HG03354 (cell line): ENCODE data around the gene HCFC1.

Experiments used
- ATAC-seq: cut with Tn5 transposase; IDR thresholded peaks from one replicate; pipeline ENCODE4 v1.9.1; 2021; ENCODE audit warnings: mild to moderate bottlenecking; ENCODE audit not compliant: unreplicated experiment, poor library complexity, severe bottlenecking

Gene HCFC1

DNA sequence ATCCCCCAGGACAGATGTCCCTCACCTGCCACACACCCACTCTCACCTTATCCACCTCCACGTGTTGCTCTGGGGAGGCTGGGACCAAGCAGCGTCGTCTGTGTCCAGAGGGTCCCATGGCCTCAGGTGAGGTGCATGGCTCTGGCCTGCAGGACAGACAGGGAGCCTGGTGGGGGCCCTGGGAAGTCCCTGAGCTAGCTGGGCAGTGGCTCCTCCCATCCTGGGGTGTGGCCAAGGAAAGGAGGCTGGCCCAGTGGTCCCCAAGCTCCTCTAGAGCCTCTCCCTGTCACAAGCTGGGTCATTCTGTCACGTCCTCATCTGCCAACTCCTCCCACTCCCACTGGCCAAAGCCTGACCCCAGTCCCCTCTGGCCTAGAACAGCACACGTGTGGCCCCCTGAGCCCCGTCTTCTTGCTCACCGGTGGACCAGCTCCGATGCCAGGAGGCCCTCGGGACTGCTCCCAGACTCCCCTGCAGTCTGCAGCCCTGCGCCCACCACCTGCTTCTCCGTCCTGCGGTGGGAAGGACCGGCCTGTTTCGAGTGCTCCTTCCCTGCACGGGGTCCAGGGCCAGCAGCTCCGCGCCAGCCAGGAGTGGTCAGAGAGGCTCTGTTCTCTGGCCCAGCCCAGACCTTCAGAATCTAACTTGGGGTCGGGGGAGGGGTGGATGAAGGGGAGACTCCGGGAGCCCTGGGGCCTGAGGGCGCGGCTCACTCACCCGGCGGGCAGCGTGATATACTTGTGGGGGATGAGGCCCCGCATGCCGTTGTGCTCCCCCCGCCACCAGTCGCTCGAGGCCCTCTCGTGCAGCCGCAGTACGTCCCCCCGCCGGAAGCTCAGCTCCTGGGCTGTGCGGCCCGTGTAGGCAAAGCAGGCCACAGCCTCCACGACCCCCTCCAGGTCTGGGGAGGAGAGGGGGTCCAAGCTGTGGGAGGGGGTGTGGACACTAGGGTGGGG, 62.3 kb downstream of the HCFC1 start:
- ATAC-seq, result peak; percentile 48

DNA sequence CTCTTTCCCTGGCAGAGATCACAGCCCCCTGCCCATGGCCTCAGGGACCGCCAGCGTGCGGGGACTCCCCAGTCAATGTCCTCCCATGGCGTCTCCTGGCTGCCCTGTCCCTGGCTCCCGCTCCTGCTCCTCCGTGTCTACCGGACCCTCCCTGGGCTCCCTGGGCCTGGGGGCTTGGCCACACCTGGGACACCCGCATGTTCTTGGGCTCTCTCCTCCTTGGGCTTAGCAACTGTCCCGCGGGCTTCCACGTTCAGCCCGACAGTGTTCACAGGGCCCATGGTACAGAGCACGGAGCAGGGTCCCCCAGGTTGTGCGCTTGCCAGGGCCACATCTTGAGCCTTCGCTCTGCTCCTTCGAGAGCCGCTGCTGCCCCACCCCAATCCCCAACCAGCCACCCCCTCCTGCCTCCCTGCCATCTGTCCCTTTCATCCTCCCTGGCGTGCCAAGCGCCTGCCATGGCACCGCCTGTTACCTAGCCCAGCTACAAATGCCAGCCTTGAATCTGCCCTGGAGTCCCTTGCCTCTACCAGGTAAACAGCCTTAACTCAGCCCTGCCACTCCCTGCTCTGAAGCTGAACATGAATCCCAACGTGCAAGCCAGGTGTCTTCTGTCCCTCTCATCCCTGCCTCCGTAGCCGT, 63.3 kb downstream of the HCFC1 start:
- ATAC-seq, result no peak

DNA sequence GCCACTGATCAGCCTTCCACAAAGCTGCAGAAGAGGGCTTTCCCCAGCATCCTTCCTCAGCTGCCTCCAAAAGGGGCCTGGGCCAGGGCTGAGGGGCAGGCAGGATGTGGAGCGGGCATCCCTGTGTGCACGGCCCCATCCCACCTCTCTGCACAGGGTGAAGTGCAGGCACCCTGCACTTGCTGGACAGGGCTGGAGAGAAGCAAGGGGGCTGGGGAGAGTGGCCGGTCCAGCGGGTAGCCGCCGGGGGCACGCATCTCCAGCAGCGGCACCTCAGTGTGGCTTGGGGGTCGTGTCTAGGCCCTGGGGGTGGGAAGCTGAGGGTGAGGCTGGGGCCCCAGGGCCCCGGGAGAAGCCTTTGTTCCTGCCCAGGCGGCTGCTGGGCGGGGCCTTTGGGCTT, 64.2 kb downstream of the HCFC1 start:
- no peak for ATAC-seq

DNA sequence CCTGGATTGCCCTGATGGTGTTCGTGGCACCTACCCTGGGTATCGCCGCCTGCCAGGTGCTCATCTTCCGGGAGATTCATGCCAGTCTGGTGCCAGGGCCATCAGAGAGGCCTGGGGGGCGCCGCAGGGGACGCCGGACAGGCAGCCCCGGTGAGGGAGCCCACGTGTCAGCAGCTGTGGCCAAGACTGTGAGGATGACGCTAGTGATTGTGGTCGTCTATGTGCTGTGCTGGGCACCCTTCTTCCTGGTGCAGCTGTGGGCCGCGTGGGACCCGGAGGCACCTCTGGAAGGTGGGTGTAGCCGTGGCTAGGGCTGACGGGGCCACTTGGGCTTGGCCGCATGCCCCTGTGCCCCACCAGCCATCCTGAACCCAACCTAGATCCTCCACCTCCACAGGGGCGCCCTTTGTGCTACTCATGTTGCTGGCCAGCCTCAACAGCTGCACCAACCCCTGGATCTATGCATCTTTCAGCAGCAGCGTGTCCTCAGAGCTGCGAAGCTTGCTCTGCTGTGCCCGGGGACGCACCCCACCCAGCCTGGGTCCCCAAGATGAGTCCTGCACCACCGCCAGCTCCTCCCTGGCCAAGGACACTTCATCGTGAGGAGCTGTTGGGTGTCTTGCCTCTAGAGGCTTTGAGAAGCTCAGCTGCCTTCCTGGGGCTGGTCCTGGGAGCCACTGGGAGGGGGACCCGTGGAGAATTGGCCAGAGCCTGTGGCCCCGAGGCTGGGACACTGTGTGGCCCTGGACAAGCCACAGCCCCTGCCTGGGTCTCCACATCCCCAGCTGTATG, 65.3 kb downstream of the HCFC1 start:
- ATAC-seq, result no peak

DNA sequence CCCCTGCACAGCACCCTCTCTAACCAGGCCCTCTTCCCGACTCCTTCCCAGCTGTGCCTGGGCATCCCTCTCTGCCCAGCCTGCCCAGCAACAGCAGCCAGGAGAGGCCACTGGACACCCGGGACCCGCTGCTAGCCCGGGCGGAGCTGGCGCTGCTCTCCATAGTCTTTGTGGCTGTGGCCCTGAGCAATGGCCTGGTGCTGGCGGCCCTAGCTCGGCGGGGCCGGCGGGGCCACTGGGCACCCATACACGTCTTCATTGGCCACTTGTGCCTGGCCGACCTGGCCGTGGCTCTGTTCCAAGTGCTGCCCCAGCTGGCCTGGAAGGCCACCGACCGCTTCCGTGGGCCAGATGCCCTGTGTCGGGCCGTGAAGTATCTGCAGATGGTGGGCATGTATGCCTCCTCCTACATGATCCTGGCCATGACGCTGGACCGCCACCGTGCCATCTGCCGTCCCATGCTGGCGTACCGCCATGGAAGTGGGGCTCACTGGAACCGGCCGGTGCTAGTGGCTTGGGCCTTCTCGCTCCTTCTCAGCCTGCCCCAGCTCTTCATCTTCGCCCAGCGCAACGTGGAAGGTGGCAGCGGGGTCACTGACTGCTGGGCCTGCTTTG, 66.0 kb downstream of the HCFC1 start:
- no peak for ATAC-seq

DNA sequence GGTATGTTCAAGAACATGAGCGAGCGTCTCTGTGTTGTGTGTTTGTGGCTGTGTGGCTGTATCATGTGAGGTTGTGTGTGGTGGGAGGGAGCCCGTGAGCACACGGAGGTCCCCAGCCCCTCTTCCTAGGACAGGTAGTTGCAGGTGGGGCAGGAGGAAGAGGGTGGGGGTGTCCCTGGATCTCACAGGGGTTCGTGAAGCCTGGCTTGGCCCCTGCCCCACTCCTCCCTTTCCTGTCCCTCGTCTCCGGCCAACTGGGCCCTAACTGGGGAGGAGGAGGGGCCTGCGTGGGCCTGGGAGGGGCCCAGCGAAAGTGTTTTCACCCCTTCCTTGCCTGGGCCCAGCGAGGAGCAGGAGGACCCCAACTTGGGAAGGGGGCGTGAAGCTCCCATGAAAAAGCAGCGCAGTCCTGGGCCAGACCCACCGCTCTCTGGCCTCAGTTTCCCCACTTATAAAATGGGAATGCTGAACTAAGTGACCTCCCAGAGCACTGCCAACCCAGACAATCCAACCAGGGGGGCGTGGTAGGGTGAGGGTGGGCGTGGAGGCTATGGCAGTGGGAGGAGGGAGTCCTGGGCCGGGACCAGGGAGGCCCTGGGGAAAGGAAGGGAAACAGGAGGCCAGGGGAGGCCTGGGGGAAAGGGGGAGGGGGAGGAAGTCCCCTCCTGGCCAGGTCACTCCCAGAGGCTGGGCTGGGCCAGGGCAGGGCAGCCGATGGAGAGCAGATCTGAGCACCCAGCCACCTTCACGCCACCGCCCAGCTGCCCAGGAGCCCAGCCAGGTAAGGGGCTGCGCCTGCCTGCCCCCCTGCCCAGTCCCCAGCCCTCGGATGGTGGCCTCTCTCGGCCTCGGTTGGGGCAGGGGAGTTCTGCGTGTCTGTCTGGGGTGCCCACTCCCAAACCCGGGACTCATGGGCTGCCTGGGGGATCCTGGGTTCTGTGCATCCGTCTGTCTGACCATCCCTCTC, 67.3 kb downstream of the HCFC1 start, which contains the start of gene AVPR2:
Gene AVPR2 (plus strand): TSS at position 683 of the 967 bp plus-strand sequence. CDS start 473 bp downstream, outside the sequence.
- ATAC-seq, result no peak

DNA sequence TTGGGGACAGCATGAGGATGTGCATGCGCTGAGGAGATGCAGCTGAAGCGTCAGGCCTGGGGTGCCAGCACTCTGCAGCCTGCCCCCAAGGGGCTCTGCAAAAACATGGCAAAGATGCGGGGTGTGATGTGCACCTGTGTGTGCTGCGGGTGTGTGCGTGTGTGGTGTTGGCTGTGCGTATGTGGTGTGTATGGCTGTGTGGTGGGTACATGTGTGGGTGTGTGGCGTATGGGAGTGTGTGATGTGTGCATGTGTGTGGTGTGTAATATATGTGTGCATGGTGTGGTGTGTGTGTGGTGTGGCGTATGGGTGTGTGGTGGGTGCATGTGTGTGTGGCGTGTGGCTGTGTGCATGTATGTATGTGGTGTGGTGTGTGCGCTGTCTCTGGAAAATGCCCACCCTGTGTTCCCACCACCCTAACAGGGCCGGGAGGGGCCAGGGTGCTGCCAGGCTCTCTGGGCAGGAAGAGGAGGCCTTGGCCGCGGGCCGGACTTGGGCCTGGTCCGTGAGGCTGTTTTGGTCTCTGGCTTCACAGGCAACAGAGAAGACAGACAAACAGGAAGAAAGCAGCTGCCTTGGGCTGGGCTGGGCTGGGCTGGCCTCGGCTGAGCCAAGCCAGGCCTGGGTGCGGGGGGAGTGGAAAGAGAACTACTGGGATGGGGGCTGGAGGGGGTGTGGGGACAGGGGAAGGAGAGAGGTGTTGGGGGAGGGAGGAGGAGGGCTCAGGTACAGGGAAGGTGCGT, 68.2 kb downstream of the HCFC1 start:
- ATAC-seq, result no peak

DNA sequence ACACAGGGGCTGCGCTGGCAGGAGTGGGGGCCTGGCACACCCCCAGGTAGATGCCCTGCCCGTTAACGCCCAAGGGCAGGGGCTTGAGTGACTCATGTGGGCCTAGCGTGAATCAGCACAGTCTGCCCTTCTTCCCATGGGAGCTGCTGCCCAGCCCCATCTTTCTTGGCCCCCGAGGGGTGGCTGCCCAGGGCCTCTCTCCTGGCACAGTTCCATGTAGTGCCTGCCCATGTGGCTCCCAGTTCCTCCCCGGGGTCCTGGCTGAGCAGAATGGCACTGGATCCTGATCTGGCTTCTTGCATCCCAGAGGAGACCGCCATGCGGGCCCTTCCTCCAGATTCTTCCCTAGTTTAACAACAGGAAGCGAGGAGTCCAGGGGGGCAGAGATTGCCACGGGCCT, 69.2 kb downstream of the HCFC1 start:
- no peak for ATAC-seq

DNA sequence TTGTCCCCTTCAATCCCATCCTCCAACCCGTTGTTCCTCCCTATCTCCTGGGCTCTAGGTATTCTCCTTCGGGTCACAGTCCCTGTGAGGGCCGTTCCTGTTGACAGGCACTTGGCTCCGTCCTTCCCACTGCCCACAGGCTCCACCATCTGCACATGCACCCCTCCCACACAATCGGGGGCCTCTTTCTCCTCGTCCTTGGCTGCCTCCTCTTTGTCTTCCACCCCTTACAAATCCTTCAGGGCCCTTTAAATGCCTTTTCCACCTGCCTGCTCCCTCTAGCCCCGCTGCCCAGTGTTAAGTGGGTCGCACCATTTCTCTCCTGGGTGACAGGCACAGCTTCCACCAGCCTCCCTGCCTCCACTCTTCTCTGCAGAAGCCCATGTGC, 69.9 kb downstream of the HCFC1 start:
- ATAC-seq, result no peak

DNA sequence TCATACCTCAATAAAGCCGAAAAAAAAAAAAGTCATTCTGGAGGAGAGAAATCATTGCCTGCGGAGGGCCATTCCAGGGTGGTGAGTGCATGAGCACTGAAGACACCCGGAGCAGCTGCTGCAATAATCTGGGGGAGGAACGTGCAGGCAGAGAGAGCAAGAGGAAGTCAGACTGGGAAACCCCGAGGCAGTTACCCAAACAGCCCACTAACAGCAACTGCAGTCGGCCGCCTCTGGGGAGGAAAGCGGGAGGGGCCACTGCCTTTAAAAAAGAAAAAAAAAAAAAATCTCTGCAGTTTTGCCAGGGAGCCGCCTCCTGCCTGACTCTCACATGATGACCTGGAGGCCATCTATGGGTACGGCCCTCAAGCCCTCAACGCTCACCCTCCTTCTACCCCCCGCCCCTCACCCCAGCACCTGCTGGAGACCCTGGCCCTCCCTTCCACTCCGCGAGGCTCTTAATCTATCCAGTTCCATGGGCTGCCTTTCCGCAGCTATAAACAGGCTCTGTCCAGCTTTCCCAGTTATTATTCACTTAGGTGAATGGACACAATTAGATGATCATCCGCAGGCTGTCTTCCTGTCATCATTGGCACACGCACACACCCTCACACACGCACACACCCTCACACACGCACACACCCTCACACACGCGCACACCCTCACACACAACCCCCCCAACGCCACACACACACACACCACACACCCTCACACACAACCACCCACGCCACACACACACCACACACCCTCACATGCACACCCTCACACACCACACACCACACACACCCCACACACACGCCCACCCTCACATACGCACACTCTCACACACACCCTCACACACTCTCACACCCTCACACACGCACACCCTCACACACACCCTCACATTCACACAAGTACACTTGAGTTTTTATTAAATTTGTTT, 70.5 kb downstream of the HCFC1 start:
- ATAC-seq, result peak; percentile 78

DNA sequence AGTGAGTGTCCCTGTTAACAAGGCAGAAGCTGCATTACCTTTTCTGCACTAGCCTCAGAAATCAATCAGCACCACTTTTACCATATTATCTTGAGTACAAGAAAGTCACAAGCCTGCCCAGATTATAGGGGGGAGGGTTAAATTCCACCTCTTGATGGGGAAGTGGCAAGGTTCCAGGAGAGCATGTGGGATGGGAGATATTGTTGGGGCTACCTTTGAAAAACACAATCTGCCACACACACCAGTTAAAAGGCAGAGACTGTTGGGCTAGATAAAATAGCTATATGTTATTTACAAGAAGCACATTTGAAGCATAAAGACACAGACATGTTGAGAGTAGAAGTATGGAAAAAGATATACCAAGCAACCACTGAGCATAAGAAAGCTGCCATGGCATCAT, 73.7 kb downstream of the HCFC1 start:
- no peak for ATAC-seq
